OCI-LY3 (cell line): ENCODE results near the gene NRF1.

Experiments used
- EZH2phosphoT487 ChIP-seq: fragments of 200-600 bp; shearing (Covaris generic); IDR thresholded peaks from 2 replicates; pipeline ENCODE4 v1.6.1; 2018; ENCODE audit warnings: antibody characterized with exemption, mixed run types, low read depth
- TF ChIP-seq, protein P1 (sequence below): fragments of 200-600, 300-600 bp; sonication (generic); IDR thresholded peaks from 2 replicates; pipeline ENCODE4 v1.5.1; 2014; ENCODE audit warnings: antibody characterized with exemption, low read length, low read depth

DNA sequence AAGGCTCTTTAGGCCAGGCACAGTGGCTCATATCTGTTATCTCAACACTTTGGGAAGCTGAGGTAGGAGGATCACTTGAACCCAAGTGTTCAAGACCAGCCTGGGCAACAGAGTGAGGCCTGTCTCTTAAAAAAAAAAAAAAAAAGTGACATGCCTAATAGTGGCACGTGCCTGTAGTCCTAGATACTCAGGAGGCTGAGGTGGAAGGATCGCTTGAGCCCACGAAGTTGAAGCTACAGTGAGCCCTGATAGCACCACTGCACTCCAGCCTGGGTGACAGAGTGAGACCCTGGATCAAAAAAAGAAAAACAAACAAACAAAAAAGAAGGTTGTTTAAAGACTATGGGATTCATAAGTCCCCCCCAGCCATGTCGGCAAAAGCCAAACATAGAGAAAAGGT lies 42.2 kb upstream of the NRF1 start:
- no peak for TF ChIP-seq EZH2phosphoT487
- TF ChIP-seq, protein P1, sequence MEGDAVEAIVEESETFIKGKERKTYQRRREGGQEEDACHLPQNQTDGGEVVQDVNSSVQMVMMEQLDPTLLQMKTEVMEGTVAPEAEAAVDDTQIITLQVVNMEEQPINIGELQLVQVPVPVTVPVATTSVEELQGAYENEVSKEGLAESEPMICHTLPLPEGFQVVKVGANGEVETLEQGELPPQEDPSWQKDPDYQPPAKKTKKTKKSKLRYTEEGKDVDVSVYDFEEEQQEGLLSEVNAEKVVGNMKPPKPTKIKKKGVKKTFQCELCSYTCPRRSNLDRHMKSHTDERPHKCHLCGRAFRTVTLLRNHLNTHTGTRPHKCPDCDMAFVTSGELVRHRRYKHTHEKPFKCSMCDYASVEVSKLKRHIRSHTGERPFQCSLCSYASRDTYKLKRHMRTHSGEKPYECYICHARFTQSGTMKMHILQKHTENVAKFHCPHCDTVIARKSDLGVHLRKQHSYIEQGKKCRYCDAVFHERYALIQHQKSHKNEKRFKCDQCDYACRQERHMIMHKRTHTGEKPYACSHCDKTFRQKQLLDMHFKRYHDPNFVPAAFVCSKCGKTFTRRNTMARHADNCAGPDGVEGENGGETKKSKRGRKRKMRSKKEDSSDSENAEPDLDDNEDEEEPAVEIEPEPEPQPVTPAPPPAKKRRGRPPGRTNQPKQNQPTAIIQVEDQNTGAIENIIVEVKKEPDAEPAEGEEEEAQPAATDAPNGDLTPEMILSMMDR = no peak
